Uterus (tissue), 4 donors: ENCODE data around the gene PAGR1. TPM values are rescaled to one million over a fixed set of nuclear protein-coding genes. Genes with fewer than 3 reads are reported as not detected.

Experiments used
- DNase-seq, 2 donors: peaks; one replicate each; pipeline ENCODE4 v3.0.0-alpha.2; 2019 to 2020
- H3K27ac ChIP-seq, 2 donors: fragments of 200-600 bp; sonication (generic); 1 replicate in 1 of 2; 2 replicates in 1 of 2; pipeline ENCODE4 v1.5.1; 2016 to 2018
- H3K27me3 ChIP-seq, 2 donors: fragments of 200-600 bp; sonication (generic); one replicate each; pipeline ENCODE4 v1.5.1; 2018 to 2019; ENCODE audit warnings: control low read depth in 1 of 2
- H3K36me3 ChIP-seq, 2 donors: fragments of 200-600 bp; sonication (generic); one replicate each; pipeline ENCODE4 v1.5.1; 2019; ENCODE audit warnings: control low read depth in 1 of 2
- H3K4me1 ChIP-seq, 2 donors: fragments of 200-600 bp; sonication (generic); one replicate each; pipeline ENCODE4 v1.5.1; 2018 to 2019; ENCODE audit warnings: control low read depth in 1 of 2
- H3K4me3 ChIP-seq, 2 donors: fragments of 200-600 bp; sonication (generic); 1 replicate in 1 of 2; 2 replicates in 1 of 2; pipeline ENCODE4 v1.5.1; 2018 to 2019; ENCODE audit warnings: mild to moderate bottlenecking in 1 of 2
- H3K9me3 ChIP-seq, 2 donors: fragments of 200-600 bp; sonication (generic); one replicate each; pipeline ENCODE4 v1.5.1; 2019; ENCODE audit warnings: control low read depth in 1 of 2
- POLR2A ChIP-seq, 2 donors: fragments of 450-650 bp; IDR thresholded peaks; one replicate each; pipeline ENCODE4 v1.6.1; 2016; ENCODE audit warnings: antibody characterized with exemption in 2 of 2, mild to moderate bottlenecking in 1 of 2, moderate library complexity in 1 of 2
- intact Hi-C: fragments of 100-400 bp; cut with DNase I; formaldehyde crosslinking; loops from one replicate; pipeline ENCODE4 v1.15.1; 2023; ENCODE audit warnings: low total_unique reads
- total RNA-seq, 4 donors: library from RNA; depleted of rRNA in 3 of 4; stranded (reverse); fragments of >200 nt in 3 of 4; gene quantifications; one replicate each; pipeline versions ENCODE4 v1.1.0 to v1.2.4, GENCODE V29; 2014 to 2023
- TF ChIP-seq, protein P1 (sequence below), 4 experiments: fragments of 200-600 bp in 2 of 4; fragments of 450-650 bp in 2 of 4; sonication (generic) in 2 of 4; IDR thresholded peaks; one replicate each; pipeline ENCODE4 v1.5.1; 2016 to 2019; ENCODE audit warnings: antibody characterized with exemption in 4 of 4, mild to moderate bottlenecking in 2 of 4, moderate library complexity in 1 of 4
- donor health status: DM: yes; HTN: yes; CAD: no.

PAGR1 gene
- total RNA-seq, 4 donors from 2014 or later, result 36.1 to 85.0 (median 46.9) TPM

GRCh38 chr16:29843931-29844330 is 28.0 kb downstream of the PAGR1 start:
- DNase-seq, result no peak
- no peaks in the 10 kb centered on the region for H3K4me1 ChIP-seq
- H3K27ac ChIP-seq, result peak overlapping the region; percentile 55 to 65
- no peaks in the 10 kb centered on the region for H3K36me3 ChIP-seq
- intact Hi-C loops, result no loop called here
- no peak overlapping the region for H3K4me3 ChIP-seq
- TF ChIP-seq POLR2A (IDR thresholded peaks at IDR 0.05), result no peak
- TF ChIP-seq, protein P1, sequence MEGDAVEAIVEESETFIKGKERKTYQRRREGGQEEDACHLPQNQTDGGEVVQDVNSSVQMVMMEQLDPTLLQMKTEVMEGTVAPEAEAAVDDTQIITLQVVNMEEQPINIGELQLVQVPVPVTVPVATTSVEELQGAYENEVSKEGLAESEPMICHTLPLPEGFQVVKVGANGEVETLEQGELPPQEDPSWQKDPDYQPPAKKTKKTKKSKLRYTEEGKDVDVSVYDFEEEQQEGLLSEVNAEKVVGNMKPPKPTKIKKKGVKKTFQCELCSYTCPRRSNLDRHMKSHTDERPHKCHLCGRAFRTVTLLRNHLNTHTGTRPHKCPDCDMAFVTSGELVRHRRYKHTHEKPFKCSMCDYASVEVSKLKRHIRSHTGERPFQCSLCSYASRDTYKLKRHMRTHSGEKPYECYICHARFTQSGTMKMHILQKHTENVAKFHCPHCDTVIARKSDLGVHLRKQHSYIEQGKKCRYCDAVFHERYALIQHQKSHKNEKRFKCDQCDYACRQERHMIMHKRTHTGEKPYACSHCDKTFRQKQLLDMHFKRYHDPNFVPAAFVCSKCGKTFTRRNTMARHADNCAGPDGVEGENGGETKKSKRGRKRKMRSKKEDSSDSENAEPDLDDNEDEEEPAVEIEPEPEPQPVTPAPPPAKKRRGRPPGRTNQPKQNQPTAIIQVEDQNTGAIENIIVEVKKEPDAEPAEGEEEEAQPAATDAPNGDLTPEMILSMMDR (IDR thresholded peaks at IDR 0.05), result no peak
- no peaks in the 10 kb centered on the region for H3K27me3 ChIP-seq
- H3K9me3 ChIP-seq, result no peaks in the 10 kb centered on the region

GRCh38 chr16:29844575-29845331 is 28.8 kb downstream of the PAGR1 start:
- DNase-seq, result peak; percentile 77 to 80
- intact Hi-C loops, result no loop called here
- Histone ChIP-seq H3K27ac (peak overlapping the region; percentile 55 to 65), H3K27me3 (no peaks in the 10 kb centered on the region), H3K4me1 (no peaks in the 10 kb centered on the region), H3K9me3 (no peaks in the 10 kb centered on the region), H3K36me3 (no peaks in the 10 kb centered on the region), H3K4me3 (no peak overlapping the region)
- TF ChIP-seq, protein P1 (IDR thresholded peaks at IDR 0.05), result no peak
- no peak for TF ChIP-seq POLR2A (IDR thresholded peaks at IDR 0.05)

- H3K36me3 ChIP-seq, result no peaks in the 10 kb centered on the region
- H3K27ac ChIP-seq, result peak overlapping the region; percentile 55 to 65
- H3K4me1 ChIP-seq, result no peaks in the 10 kb centered on the region
- no peak overlapping the region for H3K4me3 ChIP-seq
- intact Hi-C loops, result no loop called here
- no peak for DNase-seq
- no peaks in the 10 kb centered on the region for H3K9me3 ChIP-seq
- TF ChIP-seq, protein P1 (IDR thresholded peaks at IDR 0.05), result no peak
- TF ChIP-seq POLR2A (IDR thresholded peaks at IDR 0.05), result no peak
- H3K27me3 ChIP-seq, result no peaks in the 10 kb centered on the region
These were observed 29.7 kb downstream of the PAGR1 start for GRCh38 chr16:29845656-29846055.

DNA sequence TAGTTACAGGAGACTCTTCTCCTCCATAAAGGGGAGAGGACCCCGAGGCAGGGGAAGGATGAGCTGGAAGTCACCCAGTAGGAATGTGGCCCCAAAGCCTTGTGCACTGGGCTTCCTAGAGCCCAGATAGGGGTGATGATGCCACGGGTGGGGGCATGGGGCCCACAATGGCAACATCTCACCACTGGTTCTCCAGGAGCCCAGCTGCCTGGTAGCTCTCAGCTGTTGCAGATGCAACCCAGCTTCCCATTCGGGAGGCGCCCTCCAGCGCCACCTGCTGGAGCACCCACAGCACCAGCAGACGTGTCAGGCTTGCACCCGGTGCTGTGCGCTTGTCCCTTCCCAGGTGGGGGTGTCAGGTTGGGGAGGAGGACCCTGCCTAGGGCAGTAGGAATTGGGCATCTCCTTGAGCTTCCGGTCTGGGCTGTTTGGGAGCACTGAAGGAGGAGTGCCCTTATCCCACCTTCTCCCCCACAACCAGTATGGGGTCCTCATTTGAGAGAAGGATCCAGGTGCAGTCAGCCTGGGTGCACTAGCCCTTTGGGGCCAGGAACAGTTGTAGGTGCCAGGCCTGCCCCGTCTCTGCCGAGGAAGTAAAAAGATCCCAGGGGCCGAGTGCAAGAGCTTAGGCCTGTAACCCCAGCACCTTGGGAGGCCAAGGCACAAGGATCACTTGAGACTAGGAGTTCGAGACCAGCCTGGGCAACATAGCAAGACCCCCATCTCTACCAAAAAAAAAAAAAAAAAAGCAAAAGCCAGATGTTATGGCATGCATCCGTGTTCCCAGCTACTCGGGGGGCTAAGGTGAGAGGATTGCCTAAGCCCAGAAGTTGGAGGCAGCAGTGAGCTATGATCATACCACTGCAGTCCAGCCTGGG is 32.7 kb downstream of the PAGR1 start:
- Histone ChIP-seq H3K36me3 (no peaks in the 10 kb centered on the region), H3K27ac (peak overlapping the region; percentile 27 to 60), H3K4me1 (no peaks in the 10 kb centered on the region), H3K4me3 (no peak overlapping the region), H3K27me3 (no peaks in the 10 kb centered on the region), H3K9me3 (no peaks in the 10 kb centered on the region)
- intact Hi-C loops, result no loop called here
- DNase-seq, result peak; percentile 70 to 72
- TF ChIP-seq, protein P1 (IDR thresholded peaks at IDR 0.05), result peak; percentile 72 to 83 (median 80)
- no peak for TF ChIP-seq POLR2A (IDR thresholded peaks at IDR 0.05)

- Histone ChIP-seq H3K9me3 (no peaks in the 10 kb centered on the region), H3K27me3 (no peaks in the 10 kb centered on the region), H3K4me3 (no peak overlapping the region), H3K36me3 (no peaks in the 10 kb centered on the region), H3K27ac (peak overlapping the region; percentile 27 to 60), H3K4me1 (no peaks in the 10 kb centered on the region)
- DNase-seq, result no peak
- TF ChIP-seq POLR2A (IDR thresholded peaks at IDR 0.05), result no peak
- TF ChIP-seq, protein P1 (IDR thresholded peaks at IDR 0.05), result no peak
- intact Hi-C loops, result no loop called here
These were observed 33.6 kb downstream of the PAGR1 start for GRCh38 chr16:29849505-29849904.
